HFFc6 (cell line): ENCODE measurements around the gene MT1M. TPM values are rescaled to one million over a fixed set of nuclear protein-coding genes. Genes with fewer than 3 reads are reported as not detected.
"Not testable (repeated sequence)": the region's sequence is repeated elsewhere in the genome, so short reads cannot be mapped to it uniquely, and the experiment has no call there.

Experiments
- DNase-seq: peaks from one replicate; pipeline ENCODE4 v3.0.0-alpha.2; 2018
- H3K27ac Mint-ChIP-seq: 2 replicates; pipeline ENCODE4 v1.8.0; 2020; ENCODE audit warnings: mild to moderate bottlenecking, mixed read lengths
- H3K27me3 Mint-ChIP-seq: 2 replicates; pipeline ENCODE4 v1.8.0; 2021; ENCODE audit warnings: mild to moderate bottlenecking, moderate library complexity, mixed read lengths; ENCODE audit not compliant: insufficient read depth
- H3K36me3 Mint-ChIP-seq: 2 replicates; pipeline ENCODE4 v1.8.0; 2021; ENCODE audit warnings: low read depth, mixed read lengths
- H3K4me1 Mint-ChIP-seq: 2 replicates; pipeline ENCODE4 v1.8.0; 2020; ENCODE audit warnings: low read depth, mixed read lengths
- H3K4me3 Mint-ChIP-seq: 2 replicates; pipeline ENCODE4 v1.8.0; 2020; ENCODE audit warnings: mild to moderate bottlenecking, moderate library complexity, mixed read lengths
- H3K9me3 Mint-ChIP-seq: 2 replicates; pipeline ENCODE4 v1.8.0; 2020; ENCODE audit warnings: mild to moderate bottlenecking, mixed read lengths
- long read RNA-seq: library from polyadenylated mRNA; unstranded; transcript quantifications from one replicate; pipeline ENCODE4 v2.0.0, GENCODE V29; 2019
- total RNA-seq, 6 experiments: library from RNA; stranded (reverse); fragmentation: NEBNext Ultra II Directional; extraction: Animal tissue kit (Norgen Biotek cat#: 25700); gene quantifications; 2 replicates in 1 of 6; 3 replicates in 5 of 6; pipeline ENCODE4 v1.2.3, GENCODE V29; 2021
- TF ChIP-seq, protein P1 (sequence below): fragments of 200-600 bp; sonication (generic); IDR thresholded peaks from 2 replicates; pipeline ENCODE4 v1.5.0; 2021; ENCODE audit warnings: antibody characterized with exemption, mild to moderate bottlenecking

Gene MT1M
- total RNA-seq = under 1 TPM in 5 of 6 experiments, not detected in 1; 0.21 to 0.41 (median 0.28) TPM
- long read RNA-seq = 0 reads

DNA sequence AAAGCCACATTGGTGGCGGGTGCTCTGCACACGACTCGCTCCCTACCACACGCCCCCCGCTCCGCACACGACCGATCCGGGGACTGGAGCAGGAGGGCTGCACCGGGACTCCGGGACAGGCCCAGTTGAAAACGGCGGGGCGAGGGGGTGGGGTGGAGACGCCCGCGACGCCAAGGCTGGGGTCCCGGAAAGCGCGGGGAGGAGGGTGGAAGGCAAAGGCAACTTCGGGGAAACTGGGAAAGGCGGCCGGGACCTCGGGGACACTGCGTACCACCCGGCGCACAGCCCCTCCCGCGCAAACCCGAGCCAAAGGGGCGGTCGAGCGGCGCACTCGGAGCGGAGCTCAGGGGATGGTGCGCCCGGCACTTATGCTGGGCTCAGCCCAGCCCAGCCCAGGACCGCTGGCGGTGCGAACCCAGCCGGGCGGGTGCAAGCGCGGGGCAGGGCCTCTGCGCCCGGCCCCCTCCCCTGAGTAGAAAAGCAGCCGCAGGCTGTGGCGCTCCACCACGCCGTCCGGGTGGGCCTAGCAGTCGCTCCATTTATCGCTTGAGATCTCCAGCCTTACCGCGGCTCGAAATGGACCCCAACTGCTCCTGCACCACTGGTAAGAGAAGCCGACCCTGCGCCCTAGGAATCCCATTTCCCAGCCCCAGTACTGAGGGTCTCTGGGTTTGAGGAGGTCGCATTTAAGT is at the start of gene MT1M:
MT1M (plus strand) TSS at position 504 of the 692 bp plus-strand sequence; CDS start at position 577, 73 bp downstream.
- Mint-ChIP-seq H3K36me3 (peaks cover under 1% of the 10 kb centered on the region; the same call in 1 of the 2 replicates), H3K9me3 (no peaks in the 10 kb centered on the region), H3K27me3 (peaks cover 33% of the 10 kb centered on the region), H3K27ac (no peak within 1 kb of the TSS), H3K4me3 (peak within 1 kb of the TSS; percentile 84), H3K4me1 (peaks cover 24% of the 10 kb centered on the region)
- DNase-seq = no peak
- TF ChIP-seq, protein P1, sequence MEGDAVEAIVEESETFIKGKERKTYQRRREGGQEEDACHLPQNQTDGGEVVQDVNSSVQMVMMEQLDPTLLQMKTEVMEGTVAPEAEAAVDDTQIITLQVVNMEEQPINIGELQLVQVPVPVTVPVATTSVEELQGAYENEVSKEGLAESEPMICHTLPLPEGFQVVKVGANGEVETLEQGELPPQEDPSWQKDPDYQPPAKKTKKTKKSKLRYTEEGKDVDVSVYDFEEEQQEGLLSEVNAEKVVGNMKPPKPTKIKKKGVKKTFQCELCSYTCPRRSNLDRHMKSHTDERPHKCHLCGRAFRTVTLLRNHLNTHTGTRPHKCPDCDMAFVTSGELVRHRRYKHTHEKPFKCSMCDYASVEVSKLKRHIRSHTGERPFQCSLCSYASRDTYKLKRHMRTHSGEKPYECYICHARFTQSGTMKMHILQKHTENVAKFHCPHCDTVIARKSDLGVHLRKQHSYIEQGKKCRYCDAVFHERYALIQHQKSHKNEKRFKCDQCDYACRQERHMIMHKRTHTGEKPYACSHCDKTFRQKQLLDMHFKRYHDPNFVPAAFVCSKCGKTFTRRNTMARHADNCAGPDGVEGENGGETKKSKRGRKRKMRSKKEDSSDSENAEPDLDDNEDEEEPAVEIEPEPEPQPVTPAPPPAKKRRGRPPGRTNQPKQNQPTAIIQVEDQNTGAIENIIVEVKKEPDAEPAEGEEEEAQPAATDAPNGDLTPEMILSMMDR = no peak

DNA sequence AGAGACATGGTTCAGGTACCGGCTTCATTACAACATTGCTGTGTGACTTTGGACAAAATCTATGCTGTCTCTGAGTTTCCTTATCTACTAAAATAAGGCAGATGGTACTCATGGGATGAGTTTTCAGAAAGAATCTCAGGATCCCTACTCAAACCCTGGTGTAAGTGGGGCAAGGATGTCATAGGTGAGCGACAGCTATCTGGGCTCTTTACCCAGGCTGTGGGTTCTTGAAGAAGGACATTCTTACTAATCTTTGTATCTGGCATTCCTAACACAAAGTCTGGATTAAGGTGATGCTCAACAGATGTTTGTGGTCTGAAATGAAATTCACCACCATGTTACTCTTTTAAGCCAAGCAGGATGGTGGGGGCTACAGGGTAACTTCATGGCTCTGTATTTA is 49.5 kb upstream of the MT1M start:
- H3K4me1 Mint-ChIP-seq, H3K9me3 Mint-ChIP-seq, H3K4me3 Mint-ChIP-seq, DNase-seq, H3K36me3 Mint-ChIP-seq, H3K27ac Mint-ChIP-seq: not testable (repeated sequence)
- H3K27me3 Mint-ChIP-seq = peaks cover 27% of the 10 kb centered on the region

- peaks cover 33% of the 10 kb centered on the region for H3K27me3 Mint-ChIP-seq
- H3K27ac Mint-ChIP-seq = no peak overlapping the region
- TF ChIP-seq, protein P1 = no peak
Observed at GRCh38 chr16:56583351-56584168, 48.9 kb upstream of the MT1M start.

DNA sequence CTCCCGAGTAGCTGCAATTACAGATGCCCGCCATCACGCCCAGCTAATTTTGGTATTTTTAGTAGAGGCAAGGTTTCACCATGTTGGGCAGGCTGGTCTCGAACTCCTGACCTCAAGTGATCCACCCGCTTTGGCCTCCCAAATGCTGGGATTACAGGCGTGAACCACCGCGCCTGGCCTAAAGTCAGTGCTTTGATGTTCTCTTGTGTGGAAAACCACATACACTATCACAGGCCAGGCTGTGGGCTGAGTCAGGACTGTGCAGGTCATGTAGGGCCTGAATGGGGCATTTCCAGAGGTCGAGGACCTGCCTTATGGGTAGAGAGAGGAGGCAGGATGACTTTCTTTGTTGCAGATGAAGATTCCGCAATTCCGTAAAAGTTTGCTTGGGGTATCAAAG is 48.2 kb upstream of the MT1M start:
- Mint-ChIP-seq H3K4me3 (no peak overlapping the region), H3K27ac (no peak overlapping the region), H3K4me1 (no peaks in the 10 kb centered on the region), H3K27me3 (peaks cover 36% of the 10 kb centered on the region), H3K9me3 (no peaks in the 10 kb centered on the region), H3K36me3 (no peaks in the 10 kb centered on the region)
- TF ChIP-seq, protein P1 = no peak
- no peak for DNase-seq

More at GRCh38 chr16:56583351-56584168, 48.9 kb upstream of the MT1M start:
- H3K36me3 Mint-ChIP-seq = no peaks in the 10 kb centered on the region
- DNase-seq = no peak
- H3K9me3 Mint-ChIP-seq = no peaks in the 10 kb centered on the region
- H3K4me3 Mint-ChIP-seq = no peak overlapping the region
- no peaks in the 10 kb centered on the region for H3K4me1 Mint-ChIP-seq

GRCh38 chr16:56588781-56589140 is 43.7 kb upstream of the MT1M start:
- peaks cover 46% of the 10 kb centered on the region for H3K27me3 Mint-ChIP-seq
- peak overlapping the region; percentile 60 for H3K4me3 Mint-ChIP-seq

More at GRCh38 chr16:56588781-56589140, 43.7 kb upstream of the MT1M start:
- Mint-ChIP-seq H3K36me3 (no peaks in the 10 kb centered on the region), H3K4me1 (0 out of 2 replicates have a peak, but pooled peaks cover 5% of the 10 kb centered on the region), H3K9me3 (no peaks in the 10 kb centered on the region), H3K27ac (no peak overlapping the region)
- TF ChIP-seq, protein P1 = no peak
- no peak for DNase-seq
